HepG2 (cell line): ENCODE data around the gene ATP8A2.

Experiments used
- EZH2 ChIP-seq: conservative IDR thresholded peaks from 2 replicates; pipeline ENCODE4 v1.6.1; 2012; ENCODE audit warnings: mild to moderate bottlenecking, low read depth, low read length, moderate library complexity
- HNF4A ChIP-seq: sonication (generic); formaldehyde crosslinking; IDR thresholded peaks from 2 replicates; pipeline ENCODE4 v1.4.0; 2020; ENCODE audit warnings: missing genetic modification reagents
- HNRNPUL1 ChIP-seq: fragments of 200-400 bp; formaldehyde crosslinking; IDR thresholded peaks from 2 replicates; pipeline ENCODE4 v1.6.1; 2017; ENCODE audit warnings: low read depth, mild to moderate bottlenecking, low read length, moderate library complexity
- MXI1 ChIP-seq: IDR thresholded peaks from 3 replicates; pipeline ENCODE4 v1.6.1; 2012; ENCODE audit warnings: low read depth, low read length, inconsistent platforms, borderline replicate concordance
- POLR2AphosphoS2 ChIP-seq: IDR thresholded peaks from 2 replicates; pipeline ENCODE4 v1.6.1; 2011; ENCODE audit warnings: low read depth, low read length, improper control_type of control experiment
- RFX5 ChIP-seq: IDR thresholded peaks from 2 replicates; pipeline ENCODE4 v1.6.1; 2011; ENCODE audit warnings: low read depth, low read length, improper control_type of control experiment
- RXRA ChIP-seq: sonication (generic); formaldehyde crosslinking; IDR thresholded peaks from 2 replicates; pipeline ENCODE4 v1.5.1; 2020; ENCODE audit warnings: missing genetic modification reagents
- SP2 ChIP-seq: sonication (generic); formaldehyde crosslinking; IDR thresholded peaks from 2 replicates; pipeline ENCODE4 v1.5.1; 2020; ENCODE audit warnings: mild to moderate bottlenecking, missing genetic modification reagents
- SRF ChIP-seq: IDR thresholded peaks from 2 replicates; pipeline ENCODE4 v1.6.1; 2011; ENCODE audit warnings: mild to moderate bottlenecking, low read depth, low read length, moderate library complexity
- YY1 ChIP-seq: IDR thresholded peaks from 2 replicates; pipeline ENCODE4 v1.6.1; 2011; ENCODE audit warnings: low read length, low read depth, moderate library complexity, mild to moderate bottlenecking; ENCODE audit not compliant: insufficient read depth, insufficient replicate concordance
- ZNF138 ChIP-seq: sonication (generic); formaldehyde crosslinking; IDR thresholded peaks from 2 replicates; pipeline ENCODE4 v1.5.0; 2020; ENCODE audit warnings: mild to moderate bottlenecking, low read depth, missing genetic modification reagents
- TF ChIP-seq, protein P1 (sequence below), 2 experiments: IDR thresholded peaks; 2 replicates each; pipeline ENCODE4 v1.6.1; 2011 to 2012; ENCODE audit warnings: low read length in 2 of 2, borderline replicate concordance in 1 of 2, low read depth in 1 of 2, mild to moderate bottlenecking in 1 of 2, moderate library complexity in 1 of 2
- TF ChIP-seq, protein P2 (sequence below): sonication (generic); formaldehyde crosslinking; IDR thresholded peaks from 2 replicates; pipeline ENCODE4 v1.5.0; 2020; ENCODE audit warnings: mild to moderate bottlenecking, missing genetic modification reagents, moderate library complexity
- TF ChIP-seq, protein P3 (sequence below): sonication (generic); formaldehyde crosslinking; IDR thresholded peaks from 2 replicates; pipeline ENCODE4 v1.4.0; 2020; ENCODE audit warnings: missing genetic modification reagents; ENCODE audit errors: not compliant biosample characterization

DNA sequence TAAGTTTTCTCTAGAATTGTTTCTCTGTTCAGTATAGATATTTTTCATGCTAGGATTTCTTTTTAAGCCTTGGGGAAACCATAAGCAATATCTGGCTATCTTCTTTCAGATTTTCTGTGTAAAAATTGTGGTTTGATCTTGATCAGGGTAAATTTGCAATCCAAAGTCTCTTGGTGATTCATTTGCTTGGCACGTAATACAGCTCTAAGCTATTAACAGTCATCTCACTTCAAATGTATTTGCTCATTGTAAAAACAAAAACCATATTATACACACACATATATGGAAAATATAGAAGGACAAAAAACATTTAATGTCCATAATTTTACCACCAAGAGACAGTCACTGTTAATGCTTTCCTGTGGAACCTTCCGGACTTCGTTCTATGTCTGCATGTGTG is 489.1 kb downstream of the ATP8A2 start:
- no peak for TF ChIP-seq HNF4A
- TF ChIP-seq MXI1, result no peak
- no peak for TF ChIP-seq RXRA
- no peak for TF ChIP-seq HNRNPUL1
- no peak for TF ChIP-seq SP2 (CRISPR knock-in tag)
- no peak for TF ChIP-seq ZNF138 (CRISPR knock-in tag)
- no peak for TF ChIP-seq POLR2AphosphoS2
- TF ChIP-seq, protein P1, sequence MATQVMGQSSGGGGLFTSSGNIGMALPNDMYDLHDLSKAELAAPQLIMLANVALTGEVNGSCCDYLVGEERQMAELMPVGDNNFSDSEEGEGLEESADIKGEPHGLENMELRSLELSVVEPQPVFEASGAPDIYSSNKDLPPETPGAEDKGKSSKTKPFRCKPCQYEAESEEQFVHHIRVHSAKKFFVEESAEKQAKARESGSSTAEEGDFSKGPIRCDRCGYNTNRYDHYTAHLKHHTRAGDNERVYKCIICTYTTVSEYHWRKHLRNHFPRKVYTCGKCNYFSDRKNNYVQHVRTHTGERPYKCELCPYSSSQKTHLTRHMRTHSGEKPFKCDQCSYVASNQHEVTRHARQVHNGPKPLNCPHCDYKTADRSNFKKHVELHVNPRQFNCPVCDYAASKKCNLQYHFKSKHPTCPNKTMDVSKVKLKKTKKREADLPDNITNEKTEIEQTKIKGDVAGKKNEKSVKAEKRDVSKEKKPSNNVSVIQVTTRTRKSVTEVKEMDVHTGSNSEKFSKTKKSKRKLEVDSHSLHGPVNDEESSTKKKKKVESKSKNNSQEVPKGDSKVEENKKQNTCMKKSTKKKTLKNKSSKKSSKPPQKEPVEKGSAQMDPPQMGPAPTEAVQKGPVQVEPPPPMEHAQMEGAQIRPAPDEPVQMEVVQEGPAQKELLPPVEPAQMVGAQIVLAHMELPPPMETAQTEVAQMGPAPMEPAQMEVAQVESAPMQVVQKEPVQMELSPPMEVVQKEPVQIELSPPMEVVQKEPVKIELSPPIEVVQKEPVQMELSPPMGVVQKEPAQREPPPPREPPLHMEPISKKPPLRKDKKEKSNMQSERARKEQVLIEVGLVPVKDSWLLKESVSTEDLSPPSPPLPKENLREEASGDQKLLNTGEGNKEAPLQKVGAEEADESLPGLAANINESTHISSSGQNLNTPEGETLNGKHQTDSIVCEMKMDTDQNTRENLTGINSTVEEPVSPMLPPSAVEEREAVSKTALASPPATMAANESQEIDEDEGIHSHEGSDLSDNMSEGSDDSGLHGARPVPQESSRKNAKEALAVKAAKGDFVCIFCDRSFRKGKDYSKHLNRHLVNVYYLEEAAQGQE (IDR thresholded peaks at IDR 0.05; ENCODE audit: borderline replicate concordance in 1 of 2, low read depth in 1 of 2, low read length in 2 of 2), result no peak
- TF ChIP-seq, protein P2, sequence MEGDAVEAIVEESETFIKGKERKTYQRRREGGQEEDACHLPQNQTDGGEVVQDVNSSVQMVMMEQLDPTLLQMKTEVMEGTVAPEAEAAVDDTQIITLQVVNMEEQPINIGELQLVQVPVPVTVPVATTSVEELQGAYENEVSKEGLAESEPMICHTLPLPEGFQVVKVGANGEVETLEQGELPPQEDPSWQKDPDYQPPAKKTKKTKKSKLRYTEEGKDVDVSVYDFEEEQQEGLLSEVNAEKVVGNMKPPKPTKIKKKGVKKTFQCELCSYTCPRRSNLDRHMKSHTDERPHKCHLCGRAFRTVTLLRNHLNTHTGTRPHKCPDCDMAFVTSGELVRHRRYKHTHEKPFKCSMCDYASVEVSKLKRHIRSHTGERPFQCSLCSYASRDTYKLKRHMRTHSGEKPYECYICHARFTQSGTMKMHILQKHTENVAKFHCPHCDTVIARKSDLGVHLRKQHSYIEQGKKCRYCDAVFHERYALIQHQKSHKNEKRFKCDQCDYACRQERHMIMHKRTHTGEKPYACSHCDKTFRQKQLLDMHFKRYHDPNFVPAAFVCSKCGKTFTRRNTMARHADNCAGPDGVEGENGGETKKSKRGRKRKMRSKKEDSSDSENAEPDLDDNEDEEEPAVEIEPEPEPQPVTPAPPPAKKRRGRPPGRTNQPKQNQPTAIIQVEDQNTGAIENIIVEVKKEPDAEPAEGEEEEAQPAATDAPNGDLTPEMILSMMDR (CRISPR knock-in tag), result no peak
- TF ChIP-seq, protein P3, sequence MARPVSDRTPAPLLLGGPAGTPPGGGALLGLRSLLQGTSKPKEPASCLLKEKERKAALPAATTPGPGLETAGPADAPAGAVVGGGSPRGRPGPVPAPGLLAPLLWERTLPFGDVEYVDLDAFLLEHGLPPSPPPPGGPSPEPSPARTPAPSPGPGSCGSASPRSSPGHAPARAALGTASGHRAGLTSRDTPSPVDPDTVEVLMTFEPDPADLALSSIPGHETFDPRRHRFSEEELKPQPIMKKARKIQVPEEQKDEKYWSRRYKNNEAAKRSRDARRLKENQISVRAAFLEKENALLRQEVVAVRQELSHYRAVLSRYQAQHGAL, result no peak
- TF ChIP-seq SRF, result no peak
- TF ChIP-seq EZH2, result no peak
- TF ChIP-seq RFX5, result no peak
- no peak for TF ChIP-seq YY1
